Peyer's patch (tissue), 4 donors: Measurements from ENCODE around the gene AGBL4.

Experiments
- CTCF ChIP-seq, 6 experiments: fragments of 450-650 bp in 4 of 6; fragments of 200-600 bp in 2 of 6; sonication (generic) in 1 of 6; IDR thresholded peaks; one replicate each; pipeline ENCODE4 v1.5.1; 2017 to 2019; ENCODE audit warnings: antibody characterized with exemption in 6 of 6, mild to moderate bottlenecking in 3 of 6, moderate library complexity in 1 of 6
- POLR2A ChIP-seq, 2 donors: fragments of 450-650 bp; IDR thresholded peaks; one replicate each; pipeline ENCODE4 v1.5.1; 2017; ENCODE audit warnings: antibody characterized with exemption in 2 of 2, mild to moderate bottlenecking in 2 of 2, moderate library complexity in 2 of 2

- TF ChIP-seq CTCF (IDR thresholded peaks at IDR 0.05) = no peak
- TF ChIP-seq POLR2A (IDR thresholded peaks at IDR 0.05) = no peak
Observed at GRCh38 chr1:48563021-48563420, 1460.7 kb downstream of the AGBL4 start.
